WI38 (cell line): ENCODE measurements around the gene CRYM.

Source experiments
- H3K4me3 ChIP-seq: 2 replicates; pipeline ENCODE4 v1.5.1; 2011; ENCODE audit warnings: low read depth, mild to moderate bottlenecking, control low read depth, low read length
- CTCF ChIP-seq: IDR thresholded peaks from 2 replicates; pipeline ENCODE4 v1.5.1; 2012; ENCODE audit warnings: low read depth, mild to moderate bottlenecking, control low read depth, low read length

Gene CRYM

DNA sequence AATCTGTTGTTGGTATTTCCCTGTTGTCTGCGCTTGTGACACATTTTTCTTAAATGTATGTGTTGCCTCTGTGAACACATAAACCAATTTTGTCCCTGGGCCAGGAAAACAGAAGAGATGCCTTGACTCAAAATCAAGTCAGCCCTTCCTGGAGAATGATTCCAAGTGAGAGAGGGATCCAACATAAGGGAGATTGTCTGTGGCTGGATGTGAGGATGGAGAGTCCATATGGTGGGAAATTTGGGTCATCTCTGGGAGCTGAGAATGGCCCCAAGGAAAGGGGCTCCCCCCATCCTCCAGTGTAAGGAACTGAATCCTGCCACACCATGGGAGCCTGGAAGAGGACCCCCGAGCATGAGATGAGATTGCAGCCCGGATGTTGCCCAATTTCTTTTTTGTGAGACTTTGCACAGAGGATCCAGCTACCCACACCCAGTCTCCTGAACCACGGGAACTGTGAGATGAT lies 13.5 kb downstream of the CRYM start:
- TF ChIP-seq CTCF = no peak
- no peak overlapping the region for H3K4me3 ChIP-seq

DNA sequence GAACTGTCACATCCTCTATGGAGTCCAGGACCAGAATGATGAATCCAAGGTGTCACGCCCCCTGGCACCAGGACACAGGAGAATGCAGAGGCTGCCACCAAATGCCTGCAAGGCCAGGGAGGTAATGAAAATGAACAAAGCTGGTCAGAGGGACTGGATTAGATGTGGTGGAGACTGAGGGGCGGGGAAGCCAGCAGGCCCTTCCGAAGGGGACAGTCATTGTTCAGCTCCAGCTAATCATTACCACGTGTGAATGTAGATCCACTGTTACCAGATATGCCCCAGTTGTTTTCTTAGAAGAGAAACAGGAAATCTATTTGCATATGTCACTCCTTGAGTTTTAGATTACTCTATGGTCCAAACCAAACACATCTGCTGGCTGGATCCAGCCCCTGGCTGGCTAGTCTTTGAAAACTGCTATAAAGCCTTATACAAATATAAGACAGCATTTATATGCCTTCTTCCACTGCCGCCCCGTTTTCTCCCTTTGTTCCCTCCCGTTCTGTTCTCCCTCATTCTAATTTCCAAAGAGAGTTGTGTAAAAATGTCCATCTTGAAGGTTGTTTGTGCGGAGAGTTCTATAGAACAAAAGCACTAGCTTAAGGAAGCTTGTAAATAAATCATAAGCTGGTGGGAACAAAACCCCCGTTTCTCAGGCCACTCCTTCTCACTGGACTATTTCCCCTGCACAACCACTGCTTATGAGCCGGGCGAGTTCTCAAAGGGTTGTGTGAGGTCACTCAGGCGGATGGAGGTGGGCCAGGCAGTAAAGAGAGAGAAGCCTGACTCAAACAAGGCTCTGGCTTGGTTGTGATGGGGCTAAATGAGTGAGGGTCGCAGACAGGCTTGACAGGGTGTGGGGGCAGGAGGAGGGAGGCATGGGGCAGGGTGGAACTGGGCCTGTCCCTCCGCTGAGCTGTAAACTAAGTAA lies 14.2 kb downstream of the CRYM start:
- no peak overlapping the region for H3K4me3 ChIP-seq
- TF ChIP-seq CTCF = no peak

- TF ChIP-seq CTCF = no peak
- no peak overlapping the region for H3K4me3 ChIP-seq
Observed at GRCh38 chr16:21262779-21263639, 15.1 kb downstream of the CRYM start.

GRCh38 chr16:21260870-21261791 lies 17.0 kb downstream of the CRYM start:
- H3K4me3 ChIP-seq = no peak overlapping the region
- no peak for TF ChIP-seq CTCF

DNA sequence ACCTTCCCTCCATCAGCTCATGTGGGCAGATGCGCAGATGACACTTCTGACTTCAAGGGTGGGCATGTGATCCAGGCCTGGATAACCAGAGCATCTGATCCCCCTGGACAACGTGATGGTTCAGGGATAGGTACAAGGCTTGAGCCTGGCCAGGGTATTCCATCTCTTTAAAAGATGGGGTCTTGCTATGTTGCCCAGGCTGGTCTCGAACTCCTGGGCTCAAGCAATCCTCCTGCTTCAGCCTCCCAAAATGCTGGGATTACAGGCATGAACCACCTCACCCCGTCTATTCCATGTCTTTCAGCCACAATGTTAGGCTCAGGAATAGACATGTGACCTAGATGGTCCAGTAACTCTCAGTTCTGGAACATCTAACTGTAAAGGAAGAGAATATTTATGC lies 20.8 kb downstream of the CRYM start:
- H3K4me3 ChIP-seq = no peak overlapping the region
- TF ChIP-seq CTCF = no peak

- no peak overlapping the region for H3K4me3 ChIP-seq
- no peak for TF ChIP-seq CTCF
Observed at GRCh38 chr16:21256636-21257035, 21.5 kb downstream of the CRYM start.
